SKM-1 (cell line): Measurements from ENCODE around the gene CENPO.
"Not testable (repeated sequence)": the region's sequence is repeated elsewhere in the genome, so short reads cannot be mapped to it uniquely, and the experiment has no call there.

Experiments used
- DNase-seq: peaks from one replicate; lab custom pipeline; 2025; ENCODE audit not compliant: unreplicated experiment; lab: John Stamatoyannopoulos, UW

The CENPO gene

GRCh38 chr2:24787532-24787931, 5.7 kb upstream of the CENPO start:
- DNase-seq = no peak

DNA sequence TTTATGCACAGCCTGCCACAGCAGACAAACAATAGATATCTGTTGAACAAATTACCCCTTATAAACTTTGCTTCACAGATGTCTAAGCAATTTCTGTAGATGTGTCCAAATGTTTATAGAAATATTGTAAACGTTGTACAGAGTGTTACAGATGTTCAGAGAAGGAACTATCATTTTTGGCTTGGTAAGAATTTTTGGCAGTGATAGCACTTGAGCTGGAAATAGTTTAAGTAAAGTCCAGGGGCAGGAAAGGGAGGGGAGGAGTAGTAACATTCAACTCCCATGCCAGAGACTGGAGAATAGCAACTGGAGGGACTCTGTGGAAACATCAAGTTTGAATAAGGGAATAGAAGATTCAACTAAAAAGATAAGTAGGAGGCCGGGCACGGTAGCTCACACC, 4.4 kb upstream of the CENPO start:
- DNase-seq = no peak

GRCh38 chr2:24791452-24791851, 1.8 kb upstream of the CENPO start:
- DNase-seq = no peak

GRCh38 chr2:24792542-24792873, 717 bp upstream of the CENPO start:
- DNase-seq = no peak

DNA sequence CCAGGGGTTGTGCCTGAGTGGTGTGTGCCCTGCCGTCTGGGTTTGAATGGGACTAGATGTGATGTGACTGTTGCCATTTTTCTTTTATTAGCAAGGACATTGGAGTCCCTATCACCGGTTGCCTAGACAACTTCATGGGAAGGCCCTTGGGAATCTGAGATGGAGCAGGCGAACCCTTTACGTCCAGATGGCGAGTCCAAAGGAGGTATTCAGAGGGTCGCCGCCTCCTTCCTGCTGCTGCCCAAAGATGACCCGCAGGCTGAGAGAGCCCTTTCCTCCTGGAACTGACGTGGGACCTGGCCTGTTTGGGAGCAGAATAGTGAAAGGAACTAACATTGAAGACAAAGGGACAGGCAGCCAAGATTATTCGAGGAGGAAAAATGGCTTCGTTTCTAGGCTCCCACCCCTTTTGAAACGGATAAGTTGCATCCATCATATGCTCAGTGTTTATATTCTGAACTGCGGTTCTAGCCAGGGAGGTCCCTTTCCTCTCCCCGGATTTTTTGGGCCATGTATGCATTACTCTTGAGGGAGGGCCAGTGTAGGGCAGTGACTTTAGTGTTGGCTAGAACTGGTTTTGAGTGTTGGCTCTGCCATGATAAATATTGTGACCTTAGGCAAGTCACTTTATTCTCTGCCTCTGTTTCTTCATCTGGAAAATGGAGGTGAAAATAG, 673 bp downstream of the CENPO start:
- DNase-seq = no peak

DNA sequence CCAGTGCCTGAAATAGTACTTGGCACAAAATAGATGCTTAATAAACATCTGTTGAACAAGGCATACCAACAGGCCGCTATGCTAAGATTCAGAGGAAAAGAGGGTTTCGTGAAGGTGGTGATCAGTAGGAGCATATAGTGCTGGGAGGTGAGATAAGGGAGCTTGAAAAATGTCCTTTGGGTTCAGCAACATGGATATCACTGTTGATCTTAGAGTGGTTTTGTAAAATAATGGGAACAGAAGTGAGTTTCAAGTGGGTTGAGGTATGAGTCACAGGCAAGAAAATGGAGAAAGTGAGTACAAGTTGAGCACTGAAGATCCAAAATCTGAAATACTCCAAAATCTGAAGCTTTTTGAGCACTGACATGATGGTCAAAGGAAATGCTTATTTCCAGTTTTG, 4.4 kb downstream of the CENPO start:
- no peak for DNase-seq

DNA sequence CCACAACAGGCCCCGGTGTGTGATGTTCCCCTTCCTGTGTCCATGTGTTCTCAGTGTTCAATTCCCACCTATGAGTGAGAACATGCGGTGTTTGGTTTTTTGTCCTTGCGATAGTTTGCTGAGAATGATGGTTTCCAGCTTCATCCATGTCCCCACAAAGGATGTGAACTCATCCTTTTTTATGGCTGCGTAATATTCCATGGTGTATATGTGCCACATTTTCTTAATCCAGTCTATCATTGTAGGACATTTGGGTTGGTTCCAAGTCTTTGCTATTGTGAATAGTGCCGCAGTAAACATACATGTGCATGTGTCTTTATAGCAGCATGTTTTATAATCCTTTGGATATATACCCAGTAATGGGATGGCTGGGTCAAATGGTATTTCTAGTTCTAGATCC, 7.3 kb downstream of the CENPO start:
- DNase-seq = not testable (repeated sequence)

DNA sequence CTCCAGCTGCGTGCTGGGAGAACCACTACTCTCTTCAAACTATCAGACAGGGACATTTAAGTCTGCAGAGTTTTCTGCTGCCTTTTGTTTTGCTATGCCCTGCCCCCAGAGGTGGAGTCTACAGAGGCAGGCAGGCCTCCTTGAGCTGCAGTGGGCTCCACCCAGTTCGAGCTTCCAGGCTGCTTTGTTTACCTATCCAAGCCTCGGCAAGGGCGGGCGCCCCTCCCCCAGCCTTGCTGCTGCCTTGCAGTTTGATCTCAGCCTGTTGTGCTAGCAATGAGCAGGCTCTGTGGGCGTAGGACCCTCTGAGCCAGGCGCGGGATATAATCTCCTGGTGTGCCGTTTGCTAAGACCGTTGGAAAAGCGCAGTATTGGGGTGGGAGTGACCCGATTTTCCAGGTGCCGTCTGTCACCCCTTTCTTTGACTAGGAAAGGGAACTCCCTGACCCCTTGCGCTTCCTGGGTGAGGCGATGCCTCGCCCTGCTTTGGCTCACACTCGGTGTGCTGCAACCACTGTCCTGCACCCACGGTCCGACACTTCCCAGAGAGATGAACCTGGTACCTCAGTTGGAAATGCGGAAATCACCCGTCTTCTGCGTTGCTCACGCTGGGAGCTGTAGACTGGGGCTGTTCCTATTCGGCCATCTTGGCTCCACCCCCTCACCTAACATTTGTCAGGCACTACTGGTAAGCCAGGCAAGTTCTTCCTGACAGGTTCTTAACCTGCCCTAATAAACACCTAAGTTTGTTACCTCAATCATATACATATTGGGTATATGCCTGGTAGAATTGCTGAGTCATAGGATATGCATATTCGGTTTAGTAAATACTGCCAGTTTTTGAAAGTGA, 12.8 kb downstream of the CENPO start:
- DNase-seq = not testable (repeated sequence)

DNA sequence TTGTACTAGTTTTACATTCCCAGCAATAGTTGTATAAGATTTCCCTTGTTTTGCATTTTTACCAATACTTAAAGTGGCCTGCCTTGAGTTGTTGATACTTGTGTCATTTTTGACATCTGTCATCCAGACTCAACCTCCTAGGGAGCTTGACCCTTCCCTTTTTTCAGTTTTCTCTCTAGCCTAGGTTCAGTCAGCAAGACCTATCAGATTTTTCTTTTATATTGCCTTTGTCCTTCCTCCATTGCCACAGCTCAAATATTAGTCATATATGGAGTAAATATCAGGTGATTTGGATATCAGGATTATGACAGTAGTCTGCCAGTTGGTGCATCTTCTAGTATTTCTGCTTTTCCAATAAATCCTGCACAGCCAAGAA, 13.4 kb downstream of the CENPO start:
- no peak for DNase-seq

DNA sequence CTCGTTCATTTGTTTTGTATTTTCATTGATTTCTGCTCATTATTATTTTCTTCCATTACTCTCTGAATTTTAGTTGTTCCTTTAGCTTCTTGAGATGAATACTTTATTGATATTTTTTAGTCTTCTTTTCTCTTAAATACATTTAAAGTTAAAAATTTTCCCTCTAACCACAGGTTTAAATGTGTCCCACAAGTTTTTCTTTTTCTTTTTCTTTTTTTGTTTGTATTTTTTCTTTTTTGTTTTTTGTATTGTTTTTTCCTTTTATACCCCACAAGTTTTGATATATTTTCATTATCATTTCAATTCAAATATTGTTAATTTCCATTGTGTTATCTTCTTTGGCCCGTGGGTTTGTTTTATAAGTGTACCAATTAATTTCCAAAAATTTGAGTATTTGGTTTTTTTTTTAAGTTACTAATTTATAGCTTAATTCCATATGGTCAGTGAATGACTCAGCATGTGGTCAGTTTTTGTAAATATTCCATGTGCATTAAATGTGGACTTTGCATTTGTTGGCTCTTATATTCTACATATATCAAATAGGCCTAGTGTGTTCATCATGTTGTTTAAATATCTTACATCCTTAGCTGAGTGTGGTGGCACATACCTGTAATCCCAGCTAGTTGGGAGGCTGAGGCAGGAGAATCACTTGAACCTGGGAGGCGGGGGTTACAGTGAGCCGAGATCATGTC, 16.2 kb downstream of the CENPO start:
- no peak for DNase-seq

- no peak for DNase-seq
These were observed 20.5 kb downstream of the CENPO start for GRCh38 chr2:24813691-24814137.

DNA sequence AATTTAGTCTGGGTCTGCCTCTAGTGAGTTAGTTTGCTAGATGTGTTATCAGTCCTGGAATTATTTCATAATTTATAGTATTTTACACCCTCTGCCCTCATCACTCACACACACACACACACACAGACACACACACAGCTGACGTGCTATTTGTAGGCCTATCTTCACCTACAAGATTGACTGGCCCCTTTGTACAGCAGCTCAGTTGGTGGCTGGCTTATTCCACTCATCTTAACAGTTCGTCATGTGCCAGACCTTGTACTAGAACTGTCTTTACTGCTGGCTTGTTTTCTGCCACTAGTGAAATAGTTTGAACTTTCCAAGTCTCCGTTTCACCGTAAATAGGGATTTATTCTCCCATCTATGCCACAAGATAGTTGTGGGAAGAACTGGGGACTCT, 21.3 kb downstream of the CENPO start:
- no peak for DNase-seq

DNA sequence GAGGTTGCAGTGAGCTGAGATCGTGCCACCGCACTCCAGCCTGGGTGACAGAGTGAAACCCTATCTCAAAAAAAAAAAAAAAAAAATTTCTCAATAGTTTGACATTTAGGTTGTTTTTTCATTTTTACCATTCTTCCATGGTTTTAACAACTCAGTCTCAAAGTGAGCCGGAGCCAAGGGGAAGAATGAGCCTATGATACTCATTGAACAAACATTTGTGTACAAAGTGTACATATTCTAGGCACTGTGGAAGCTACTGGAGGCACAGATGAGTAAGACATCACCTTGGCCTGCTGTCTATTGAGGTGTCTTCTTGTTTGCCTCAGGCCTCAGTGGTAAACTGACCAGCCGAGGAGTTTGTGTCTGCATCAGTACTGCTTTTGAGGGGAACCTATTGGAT, 21.9 kb downstream of the CENPO start:
- no peak for DNase-seq

- no peak for DNase-seq
These were observed 23.2 kb downstream of the CENPO start for GRCh38 chr2:24816404-24816803.

GRCh38 chr2:24816884-24817283, 23.7 kb downstream of the CENPO start:
- no peak for DNase-seq

GRCh38 chr2:24818721-24819167, 25.5 kb downstream of the CENPO start:
- no peak for DNase-seq

- DNase-seq = no peak
These were observed 26.4 kb downstream of the CENPO start for GRCh38 chr2:24819442-24820174.

DNA sequence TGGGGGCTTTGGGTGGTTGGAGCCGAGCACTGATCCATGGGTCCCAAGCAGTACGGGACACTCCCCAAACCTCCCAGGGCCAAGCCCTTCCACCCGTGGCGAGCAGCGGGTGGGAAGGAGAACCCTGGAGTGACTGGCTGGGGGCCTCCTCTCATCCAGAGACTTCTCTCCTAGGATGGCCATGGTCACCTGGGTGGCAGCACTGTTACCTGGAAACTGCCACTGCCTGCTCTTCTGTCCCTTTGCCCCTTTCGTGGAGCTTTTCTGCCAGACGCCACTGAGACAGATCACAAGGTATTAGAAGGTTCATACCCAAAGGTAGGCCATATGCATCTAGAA, 26.9 kb downstream of the CENPO start:
- DNase-seq = no peak

DNA sequence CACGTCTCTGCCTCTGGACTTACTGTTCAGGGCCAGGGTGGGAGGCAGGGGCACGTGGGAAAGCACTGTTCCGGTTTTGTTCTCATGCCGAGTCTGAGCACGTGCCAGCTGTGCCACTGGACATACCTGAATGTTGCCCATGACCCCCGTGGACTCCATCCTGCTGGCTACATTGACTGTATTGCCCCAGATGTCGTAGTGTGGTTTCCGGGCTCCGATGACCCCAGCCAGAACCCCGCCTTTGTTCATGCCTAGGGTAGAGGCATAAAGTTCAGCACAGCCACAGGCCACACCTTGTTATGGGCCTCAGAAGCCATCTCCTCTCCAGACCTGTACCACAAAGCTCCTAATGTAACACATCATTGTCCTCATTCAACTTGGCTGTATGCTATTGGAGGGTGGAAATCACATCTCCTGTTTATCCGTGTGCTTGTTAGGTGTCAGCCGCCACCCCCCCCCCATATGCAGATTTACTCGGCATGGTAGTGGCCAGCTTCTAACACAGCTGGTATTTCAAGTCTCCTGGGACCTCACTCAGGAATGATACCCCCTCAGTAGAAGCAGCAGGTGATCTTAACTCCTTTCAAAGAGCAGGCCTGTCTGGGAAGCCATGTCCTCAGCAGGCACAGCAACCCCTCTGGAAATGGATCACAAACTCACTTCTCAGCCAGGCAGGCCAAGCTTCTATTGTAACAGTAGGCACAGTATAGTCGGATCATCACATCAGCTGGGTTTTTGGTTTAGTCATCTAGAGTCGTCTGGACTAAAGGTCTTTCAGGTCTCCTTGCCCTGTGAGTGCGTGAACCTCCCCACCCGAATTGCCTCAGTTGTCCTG, 27.6 kb downstream of the CENPO start:
- DNase-seq = no peak

DNA sequence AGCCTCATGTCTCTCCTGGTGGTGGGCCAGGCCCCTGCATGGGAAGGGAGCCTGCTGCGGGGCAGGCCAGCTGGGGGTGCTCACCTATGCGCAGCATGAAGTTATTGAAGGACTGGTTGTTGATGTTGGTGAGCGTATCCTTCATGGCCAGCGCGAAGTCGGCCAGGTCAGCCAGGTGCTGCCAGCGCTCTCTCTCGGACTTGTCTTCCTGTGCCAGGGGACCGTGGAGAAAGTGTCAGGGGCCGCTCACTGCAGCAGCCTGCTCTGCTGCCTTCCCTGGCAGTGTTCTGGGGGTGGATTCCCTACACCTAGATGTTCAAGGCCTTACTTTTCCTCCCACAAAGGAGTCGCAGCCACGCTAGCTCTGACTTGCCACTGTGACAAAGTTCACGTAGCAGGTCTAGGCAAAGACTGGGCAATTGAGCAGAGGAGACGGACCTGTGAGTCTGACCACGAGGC, 28.2 kb downstream of the CENPO start:
- no peak for DNase-seq
